Measurements from ENCODE around the gene PSENEN.
A peak's percentile ranks its signal among the peaks of the same experiment; 100 is the strongest.

Gene PSENEN

DNA sequence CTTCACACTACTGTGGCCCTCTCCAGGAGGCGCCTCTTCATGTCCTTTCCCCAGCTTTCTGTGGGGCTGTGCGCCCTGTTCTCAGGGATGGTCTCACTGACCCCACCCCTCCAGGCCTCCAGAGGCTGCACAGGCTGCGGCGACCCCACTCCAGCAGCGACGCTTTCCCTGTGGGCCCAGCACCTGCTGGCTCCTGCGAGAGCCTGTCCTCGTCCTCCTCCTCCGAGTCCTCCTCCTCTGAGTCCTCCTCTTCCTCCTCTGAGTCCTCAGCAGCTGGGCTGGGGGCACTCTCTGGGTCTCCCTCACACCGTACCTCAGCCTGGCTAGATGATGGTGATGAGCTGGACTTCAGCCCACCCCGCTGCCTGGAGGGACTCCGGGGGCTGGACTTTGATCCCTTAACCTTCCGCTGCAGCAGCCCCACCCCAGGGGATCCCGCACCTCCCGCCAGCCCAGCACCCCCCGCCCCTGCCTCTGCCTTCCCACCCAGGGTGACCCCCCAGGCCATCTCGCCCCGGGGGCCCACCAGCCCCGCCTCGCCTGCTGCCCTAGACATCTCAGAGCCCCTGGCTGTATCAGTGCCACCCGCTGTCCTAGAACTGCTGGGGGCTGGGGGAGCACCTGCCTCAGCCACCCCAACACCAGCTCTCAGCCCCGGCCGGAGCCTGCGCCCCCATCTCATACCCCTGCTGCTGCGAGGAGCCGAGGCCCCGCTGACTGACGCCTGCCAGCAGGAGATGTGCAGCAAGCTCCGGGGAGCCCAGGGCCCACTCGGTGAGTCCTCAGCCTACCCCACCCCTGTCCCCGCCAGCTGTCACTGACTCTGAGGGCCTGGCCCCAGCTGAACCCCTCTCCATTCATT is 41.1 kb downstream of the PSENEN start:
- Histone ChIP-seq H3K9me3 (ENCODE audit: control insufficient read depth, insufficient read depth, low read depth, low read length) (no peaks in the 10 kb centered on the region), H3K27ac (ENCODE audit: extremely low read depth, low read depth, low read length) (no peak overlapping the region), H3K4me1 (ENCODE audit: control insufficient read depth, insufficient read depth, low read length) (no peaks in the 10 kb centered on the region), H3K4me3 (ENCODE audit: low read depth, low read length) (no peak overlapping the region), H3K36me3 (ENCODE audit: control insufficient read depth in 2 of 2, insufficient read depth in 1 of 2, low read length in 2 of 2) (peaks cover 15 to 21% of the 10 kb centered on the region in 2 experiments)
- CTCF ChIA-PET, result interaction anchor here (0.6 kb wide), 3 partner anchors 11 to 719 kb away, joined by 3 to 4 read pairs (median 3); no protein-coding TSS in a partner anchor
- POLR2A ChIA-PET, result interaction anchor here (1.6 kb wide), 1 partner anchor 46 kb away, joined by 5 read pairs; no protein-coding TSS in a partner anchor
- TF ChIP-seq ZNF223 (tag by site-specific recombination; IDR thresholded peaks at IDR 0.05) (no peak), GLIS2 (tag by site-specific recombination; IDR thresholded peaks at IDR 0.05) (peak; percentile 46; the same call in 1 of the 2 replicates), GLIS1 (tag by site-specific recombination; IDR thresholded peaks at IDR 0.05) (peak; percentile 17; the same call in 1 of the 2 replicates), ZFP3 (tag by site-specific recombination; IDR thresholded peaks at IDR 0.05; ENCODE audit: low read depth) (no peak), ZNF121 (tag by site-specific recombination; IDR thresholded peaks at IDR 0.05) (no peak), ZNF600 (tag by site-specific recombination; IDR thresholded peaks at IDR 0.05) (no peak), SCRT2 (tag by site-specific recombination; IDR thresholded peaks at IDR 0.05) (no peak), ZIC2 (tag by site-specific recombination; IDR thresholded peaks at IDR 0.05) (peak; percentile 84), ZNF558 (tag by site-specific recombination; IDR thresholded peaks at IDR 0.05) (no peak)

DNA sequence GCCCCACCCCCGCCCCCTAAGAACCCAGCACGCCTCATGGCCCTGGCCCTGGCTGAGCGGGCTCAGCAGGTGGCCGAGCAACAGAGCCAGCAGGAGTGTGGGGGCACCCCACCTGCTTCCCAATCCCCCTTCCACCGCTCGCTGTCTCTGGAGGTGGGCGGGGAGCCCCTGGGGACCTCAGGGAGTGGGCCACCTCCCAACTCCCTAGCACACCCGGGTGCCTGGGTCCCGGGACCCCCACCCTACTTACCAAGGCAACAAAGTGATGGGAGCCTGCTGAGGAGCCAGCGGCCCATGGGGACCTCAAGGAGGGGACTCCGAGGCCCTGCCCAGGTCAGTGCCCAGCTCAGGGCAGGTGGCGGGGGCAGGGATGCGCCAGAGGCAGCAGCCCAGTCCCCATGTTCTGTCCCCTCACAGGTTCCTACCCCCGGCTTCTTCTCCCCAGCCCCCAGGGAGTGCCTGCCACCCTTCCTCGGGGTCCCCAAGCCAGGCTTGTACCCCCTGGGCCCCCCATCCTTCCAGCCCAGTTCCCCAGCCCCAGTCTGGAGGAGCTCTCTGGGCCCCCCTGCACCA is 41.9 kb downstream of the PSENEN start:
- ChIA-PET POLR2A (interaction anchor here (0.5 to 0.7 kb wide), 2 partner anchors 88 to 106 kb away, joined by 3 to 4 read pairs; no protein-coding TSS in a partner anchor), CTCF (interaction anchor here (0.6 to 1.1 kb wide), 2 partner anchors 14 to 718 kb away, joined by 3 read pairs; no protein-coding TSS in a partner anchor)
- peaks cover 12 to 13% of the 10 kb centered on the region in 2 experiments for H3K36me3 ChIP-seq (ENCODE audit: control insufficient read depth in 2 of 2, insufficient read depth in 1 of 2, low read length in 2 of 2)
- no peaks in the 10 kb centered on the region for H3K4me1 ChIP-seq (ENCODE audit: control insufficient read depth, insufficient read depth, low read length)
- no peaks in the 10 kb centered on the region for H3K9me3 ChIP-seq (ENCODE audit: control insufficient read depth, insufficient read depth, low read depth, low read length)
- H3K27ac ChIP-seq (ENCODE audit: extremely low read depth, low read depth, low read length), result no peak overlapping the region
- TF ChIP-seq KLF8 (tag by site-specific recombination; IDR thresholded peaks at IDR 0.05) (peak; percentile 42; the same call in 1 of the 2 replicates), GFI1B (tag by site-specific recombination; IDR thresholded peaks at IDR 0.05) (no peak), ZIC2 (tag by site-specific recombination; IDR thresholded peaks at IDR 0.05) (peak; percentile 39; the same call in 1 of the 2 replicates)
- TF ChIP-seq, protein P1, sequence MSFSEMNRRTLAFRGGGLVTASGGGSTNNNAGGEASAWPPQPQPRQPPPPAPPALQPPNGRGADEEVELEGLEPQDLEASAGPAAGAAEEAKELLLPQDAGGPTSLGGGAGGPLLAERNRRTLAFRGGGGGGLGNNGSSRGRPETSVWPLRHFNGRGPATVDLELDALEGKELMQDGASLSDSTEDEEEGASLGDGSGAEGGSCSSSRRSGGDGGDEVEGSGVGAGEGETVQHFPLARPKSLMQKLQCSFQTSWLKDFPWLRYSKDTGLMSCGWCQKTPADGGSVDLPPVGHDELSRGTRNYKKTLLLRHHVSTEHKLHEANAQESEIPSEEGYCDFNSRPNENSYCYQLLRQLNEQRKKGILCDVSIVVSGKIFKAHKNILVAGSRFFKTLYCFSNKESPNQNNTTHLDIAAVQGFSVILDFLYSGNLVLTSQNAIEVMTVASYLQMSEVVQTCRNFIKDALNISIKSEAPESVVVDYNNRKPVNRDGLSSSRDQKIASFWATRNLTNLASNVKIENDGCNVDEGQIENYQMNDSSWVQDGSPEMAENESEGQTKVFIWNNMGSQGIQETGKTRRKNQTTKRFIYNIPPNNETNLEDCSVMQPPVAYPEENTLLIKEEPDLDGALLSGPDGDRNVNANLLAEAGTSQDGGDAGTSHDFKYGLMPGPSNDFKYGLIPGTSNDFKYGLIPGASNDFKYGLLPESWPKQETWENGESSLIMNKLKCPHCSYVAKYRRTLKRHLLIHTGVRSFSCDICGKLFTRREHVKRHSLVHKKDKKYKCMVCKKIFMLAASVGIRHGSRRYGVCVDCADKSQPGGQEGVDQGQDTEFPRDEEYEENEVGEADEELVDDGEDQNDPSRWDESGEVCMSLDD (tag by site-specific recombination; IDR thresholded peaks at IDR 0.05), result peak; percentile 70; the same call in 1 of the 2 replicates
- TF ChIP-seq, protein P2, sequence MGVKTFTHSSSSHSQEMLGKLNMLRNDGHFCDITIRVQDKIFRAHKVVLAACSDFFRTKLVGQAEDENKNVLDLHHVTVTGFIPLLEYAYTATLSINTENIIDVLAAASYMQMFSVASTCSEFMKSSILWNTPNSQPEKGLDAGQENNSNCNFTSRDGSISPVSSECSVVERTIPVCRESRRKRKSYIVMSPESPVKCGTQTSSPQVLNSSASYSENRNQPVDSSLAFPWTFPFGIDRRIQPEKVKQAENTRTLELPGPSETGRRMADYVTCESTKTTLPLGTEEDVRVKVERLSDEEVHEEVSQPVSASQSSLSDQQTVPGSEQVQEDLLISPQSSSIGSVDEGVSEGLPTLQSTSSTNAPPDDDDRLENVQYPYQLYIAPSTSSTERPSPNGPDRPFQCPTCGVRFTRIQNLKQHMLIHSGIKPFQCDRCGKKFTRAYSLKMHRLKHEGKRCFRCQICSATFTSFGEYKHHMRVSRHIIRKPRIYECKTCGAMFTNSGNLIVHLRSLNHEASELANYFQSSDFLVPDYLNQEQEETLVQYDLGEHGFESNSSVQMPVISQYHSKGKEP (tag by site-specific recombination; IDR thresholded peaks at IDR 0.05), result no peak
- TF ChIP-seq, protein P3, sequence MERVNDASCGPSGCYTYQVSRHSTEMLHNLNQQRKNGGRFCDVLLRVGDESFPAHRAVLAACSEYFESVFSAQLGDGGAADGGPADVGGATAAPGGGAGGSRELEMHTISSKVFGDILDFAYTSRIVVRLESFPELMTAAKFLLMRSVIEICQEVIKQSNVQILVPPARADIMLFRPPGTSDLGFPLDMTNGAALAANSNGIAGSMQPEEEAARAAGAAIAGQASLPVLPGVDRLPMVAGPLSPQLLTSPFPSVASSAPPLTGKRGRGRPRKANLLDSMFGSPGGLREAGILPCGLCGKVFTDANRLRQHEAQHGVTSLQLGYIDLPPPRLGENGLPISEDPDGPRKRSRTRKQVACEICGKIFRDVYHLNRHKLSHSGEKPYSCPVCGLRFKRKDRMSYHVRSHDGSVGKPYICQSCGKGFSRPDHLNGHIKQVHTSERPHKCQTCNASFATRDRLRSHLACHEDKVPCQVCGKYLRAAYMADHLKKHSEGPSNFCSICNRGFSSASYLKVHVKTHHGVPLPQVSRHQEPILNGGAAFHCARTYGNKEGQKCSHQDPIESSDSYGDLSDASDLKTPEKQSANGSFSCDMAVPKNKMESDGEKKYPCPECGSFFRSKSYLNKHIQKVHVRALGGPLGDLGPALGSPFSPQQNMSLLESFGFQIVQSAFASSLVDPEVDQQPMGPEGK (tag by site-specific recombination; IDR thresholded peaks at IDR 0.05), result 0 out of 2 replicates have a peak, but pooled peaks have one; percentile 20
- H3K4me3 ChIP-seq (ENCODE audit: low read depth, low read length), result no peak overlapping the region
